Left hindlimb (tissue), 1 donor: ENCODE measurements around the gene BMP5.
A peak's percentile ranks its signal among the peaks of the same experiment; 100 is the strongest.

Experiments used
- DNase-seq: peaks from one replicate; pipeline ENCODE4 v3.0.0-alpha.2; 2018

BMP5 gene

DNA sequence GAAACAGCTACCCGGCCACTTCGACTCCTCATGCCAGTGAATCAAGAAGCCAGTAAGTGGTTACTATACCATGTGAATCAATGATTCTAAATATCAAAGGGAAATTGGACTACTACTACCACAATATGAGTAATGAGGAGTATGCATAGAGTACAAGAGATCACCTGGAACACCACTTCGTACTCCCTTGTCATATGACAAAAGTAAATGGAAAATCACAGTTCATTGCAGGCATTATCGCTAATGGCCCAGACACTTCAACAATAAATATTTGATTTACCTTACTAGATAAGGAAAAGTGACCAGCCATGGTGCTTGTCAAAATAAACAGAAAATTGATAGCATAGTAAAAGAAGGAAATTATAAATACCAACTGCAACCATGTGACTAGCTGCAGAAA, 73.1 kb downstream of the BMP5 start:
- DNase-seq = no peak

DNA sequence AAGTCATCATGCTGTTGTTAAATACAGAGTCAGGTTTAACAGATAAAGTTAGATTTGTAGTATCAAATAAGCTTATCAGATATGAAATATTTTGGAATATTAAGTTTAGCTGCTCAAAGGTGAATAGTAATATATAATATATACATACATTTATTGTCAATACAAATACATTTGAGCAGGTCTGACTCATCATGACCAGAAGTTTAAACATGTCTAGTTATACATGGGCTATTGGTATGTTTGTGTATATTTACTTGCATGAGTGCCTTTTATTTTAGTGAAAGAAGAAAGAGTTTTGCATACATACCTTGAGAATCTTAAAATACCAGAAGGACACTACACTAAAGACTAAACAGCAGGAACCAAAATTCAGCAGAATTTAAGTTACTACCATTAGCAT, 76.8 kb downstream of the BMP5 start:
- no peak for DNase-seq

DNA sequence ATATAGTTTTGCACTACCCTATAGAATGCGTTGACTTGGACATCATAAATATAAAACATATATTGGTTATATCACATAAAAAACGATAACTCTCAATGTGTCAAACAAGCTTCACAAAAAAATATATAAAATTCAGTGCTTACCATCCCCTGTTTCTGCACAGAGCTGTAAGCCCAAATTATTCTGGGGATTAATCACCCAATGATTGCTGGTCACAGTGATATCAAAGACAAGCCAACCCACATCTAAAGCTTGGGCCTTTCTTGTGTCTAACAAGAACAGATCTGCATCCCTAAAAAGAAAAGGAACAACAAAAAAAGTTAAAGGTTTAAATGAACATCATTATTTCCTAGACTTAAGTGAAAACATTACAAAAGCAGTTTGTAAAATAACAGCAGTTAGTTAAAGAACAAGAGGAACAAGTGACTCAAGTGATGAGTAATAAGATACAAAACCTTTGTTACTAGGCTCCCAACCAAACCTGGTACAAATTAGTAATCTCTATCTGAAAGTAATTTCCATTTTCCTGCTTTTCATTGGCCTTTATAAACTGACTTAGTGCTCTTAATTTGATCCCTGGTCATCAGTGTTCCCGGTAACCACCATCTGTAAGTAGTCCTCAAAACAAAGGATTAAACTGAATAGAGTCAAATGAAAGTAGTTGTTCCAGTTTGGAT, 81.1 kb downstream of the BMP5 start:
- no peak for DNase-seq

DNA sequence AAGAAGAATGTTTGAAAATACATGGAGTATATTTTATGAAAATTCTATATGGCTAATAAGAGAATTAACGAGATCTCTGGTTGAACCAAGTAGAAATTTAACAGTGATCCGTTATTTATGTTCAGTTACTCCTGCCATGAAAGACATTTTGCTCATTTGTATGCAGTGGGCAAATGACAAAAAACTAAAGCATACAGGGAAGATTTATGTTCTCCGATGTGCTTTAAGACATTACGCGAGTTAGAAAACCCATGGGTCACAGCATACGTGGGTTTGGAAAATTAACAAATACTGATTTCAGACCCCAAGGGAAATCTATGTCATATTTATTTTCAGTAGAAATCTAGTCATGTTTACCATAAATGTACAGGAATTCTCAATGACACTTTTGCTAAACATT, 90.1 kb downstream of the BMP5 start:
- DNase-seq = no peak

DNA sequence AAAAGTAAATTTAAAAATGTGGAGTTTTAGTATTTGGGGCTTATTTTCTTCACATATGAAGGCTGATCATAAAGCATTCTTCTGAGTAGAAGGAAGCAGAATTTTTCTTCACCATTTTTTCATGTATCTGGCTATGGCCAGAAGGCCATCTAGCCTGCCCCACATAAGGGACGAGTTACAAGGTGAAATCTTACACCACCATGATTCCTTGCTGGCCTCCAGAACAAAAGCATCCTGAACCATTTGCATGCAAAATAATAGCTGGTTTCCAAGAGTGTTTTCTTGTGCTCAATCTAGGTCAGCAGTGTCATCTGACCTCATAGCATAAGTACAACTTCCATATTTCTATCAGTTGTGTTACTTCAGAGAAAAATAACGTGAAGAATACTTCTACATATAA, 93.1 kb downstream of the BMP5 start:
- DNase-seq = no peak

DNA sequence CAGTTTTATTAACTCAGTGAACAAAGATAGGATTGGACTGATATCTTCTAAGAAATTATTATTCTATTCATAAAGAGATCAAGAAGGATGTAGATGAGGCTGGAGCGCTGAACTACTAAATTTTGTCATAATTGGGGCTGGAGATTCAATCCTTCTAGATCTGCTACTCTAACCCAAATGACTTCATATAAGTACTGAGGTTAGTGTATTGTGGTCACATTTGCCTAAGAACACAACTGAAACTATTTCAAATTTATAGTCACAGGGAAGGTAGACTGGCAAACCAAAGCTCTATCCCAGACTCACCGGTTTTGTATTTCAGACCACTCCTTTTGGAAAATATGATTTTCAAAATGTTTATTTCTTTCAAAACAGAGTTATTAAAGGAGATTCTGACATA, 96.7 kb downstream of the BMP5 start:
- no peak for DNase-seq

DNA sequence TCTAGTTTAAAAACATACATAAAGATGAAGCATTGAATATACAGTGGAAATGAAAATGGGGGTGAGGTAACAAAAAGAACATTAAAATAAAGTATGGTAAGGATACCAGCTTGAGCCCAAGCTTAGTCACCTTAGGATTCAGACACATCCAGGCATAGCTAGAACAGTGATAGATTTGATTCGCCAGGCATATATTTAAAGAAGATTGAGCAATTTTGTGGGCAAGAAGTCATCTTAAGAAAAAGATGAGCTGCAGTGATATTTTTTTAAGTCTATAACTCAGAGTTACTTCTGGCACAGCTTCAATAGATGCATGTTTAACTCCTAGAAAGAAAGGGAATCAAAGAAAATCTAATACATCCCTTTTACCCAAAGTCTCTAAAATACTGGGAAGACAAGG, 97.9 kb downstream of the BMP5 start:
- DNase-seq = no peak

DNA sequence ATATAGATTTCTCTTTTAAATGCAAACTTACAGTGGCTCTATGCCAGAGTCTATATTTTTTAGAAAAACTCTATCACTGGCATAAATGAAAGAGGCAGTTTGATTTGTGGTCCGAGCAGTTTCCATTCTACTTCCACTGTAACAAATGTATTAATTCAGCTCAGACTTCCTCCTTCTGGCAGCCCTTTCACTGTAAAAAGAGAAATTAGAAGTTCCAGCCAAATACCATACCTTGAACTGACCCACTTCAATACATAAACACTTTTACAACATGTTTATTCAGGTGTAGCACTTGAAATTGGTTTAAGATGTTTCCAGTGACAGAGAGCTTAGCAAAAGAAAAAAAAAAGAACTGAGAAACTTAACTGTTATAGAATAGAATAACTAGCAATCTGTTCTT, 99.3 kb downstream of the BMP5 start:
- no peak for DNase-seq

DNA sequence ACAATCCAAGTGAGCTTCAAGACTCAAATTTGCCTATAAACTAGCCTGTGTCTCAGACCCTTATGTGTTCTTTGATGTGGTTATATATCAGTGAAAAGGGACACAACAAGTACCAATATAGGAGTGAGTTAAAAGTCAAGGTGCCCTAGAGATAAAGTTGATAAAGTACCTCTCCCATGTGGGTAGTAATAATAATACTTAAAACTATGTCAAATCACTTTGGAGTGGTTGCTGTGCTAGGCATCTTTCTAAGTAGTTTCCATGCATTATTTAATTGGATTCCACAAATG, 100.4 kb downstream of the BMP5 start:
- no peak for DNase-seq

DNA sequence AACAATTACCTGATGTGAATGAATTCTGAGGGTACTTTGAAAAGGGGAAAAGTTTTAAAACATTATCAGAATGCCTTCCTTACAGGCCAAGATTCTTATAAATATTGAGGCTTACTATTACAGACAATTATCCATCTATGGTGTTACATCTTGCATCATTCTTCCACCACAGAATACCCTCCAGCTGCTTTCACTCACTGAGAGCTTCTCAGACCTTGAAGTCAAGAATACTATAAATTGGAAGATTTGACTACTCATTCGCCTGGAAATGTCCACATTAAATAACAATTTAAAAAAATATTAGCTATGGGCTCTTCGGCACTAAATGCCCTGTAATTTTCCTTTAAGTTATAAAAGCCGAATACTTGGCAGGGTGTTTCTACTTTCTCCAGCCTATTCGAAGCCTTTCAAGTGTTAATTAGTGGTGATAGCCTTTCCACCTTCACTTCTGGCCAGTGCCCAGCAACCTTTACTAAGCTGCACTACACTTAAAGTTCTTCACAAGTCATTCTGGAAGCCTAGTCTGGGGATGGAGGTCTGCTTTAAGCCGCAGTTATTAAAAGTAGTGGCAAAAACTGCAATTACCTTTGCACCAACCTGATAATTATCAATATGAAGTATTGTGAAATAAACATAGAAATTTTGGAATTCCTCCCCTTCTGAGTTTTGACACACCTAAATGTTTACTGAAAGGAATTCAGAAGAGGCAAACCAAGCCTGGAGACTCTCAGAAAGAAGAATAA, 100.9 kb downstream of the BMP5 start:
- no peak for DNase-seq

DNA sequence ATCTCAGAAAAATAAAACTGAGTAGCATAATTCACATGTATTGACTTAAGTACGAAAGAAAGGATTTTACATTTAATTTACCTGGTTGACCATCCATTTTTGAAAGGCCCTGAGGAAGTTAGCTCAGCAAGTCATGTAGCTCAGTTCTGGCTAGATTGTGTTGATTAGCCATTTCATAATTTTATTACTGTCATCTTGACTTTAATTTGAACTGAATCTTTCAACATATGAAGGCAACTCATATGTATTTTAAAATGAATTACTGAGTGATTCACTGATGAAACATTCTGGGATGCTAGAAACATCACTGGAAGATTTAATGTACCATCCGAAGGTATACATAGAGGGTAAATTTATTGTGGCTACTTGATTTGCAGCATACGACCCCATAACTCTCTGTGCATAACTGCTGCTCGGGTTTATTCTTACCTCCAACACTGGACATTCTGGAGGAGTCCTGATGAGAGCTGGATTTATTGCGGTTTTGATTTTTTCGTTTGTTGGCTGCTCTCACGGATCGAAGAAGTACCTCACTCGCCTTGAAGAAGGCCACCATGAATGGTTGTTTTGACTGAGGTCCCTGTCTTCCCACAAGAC, 101.7 kb downstream of the BMP5 start:
- no peak for DNase-seq

DNA sequence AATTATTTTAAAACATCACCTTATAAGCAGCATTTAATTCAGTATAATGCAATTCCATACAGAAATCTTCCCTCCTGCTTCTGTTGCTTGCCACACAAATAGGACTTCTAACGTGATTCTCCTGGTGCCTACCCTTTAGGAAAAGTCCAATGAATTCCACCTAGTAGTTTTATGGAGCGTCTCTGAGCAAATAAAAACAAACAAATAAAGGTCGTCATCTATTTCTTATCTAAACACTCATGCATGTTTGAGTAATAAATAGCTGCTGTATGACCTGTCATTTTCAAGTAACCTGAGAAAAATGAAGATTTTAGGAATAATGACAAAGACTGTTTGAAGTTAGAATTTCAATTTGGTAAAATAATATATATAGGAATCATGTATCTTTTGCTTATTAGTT, 102.7 kb downstream of the BMP5 start:
- no peak for DNase-seq

DNA sequence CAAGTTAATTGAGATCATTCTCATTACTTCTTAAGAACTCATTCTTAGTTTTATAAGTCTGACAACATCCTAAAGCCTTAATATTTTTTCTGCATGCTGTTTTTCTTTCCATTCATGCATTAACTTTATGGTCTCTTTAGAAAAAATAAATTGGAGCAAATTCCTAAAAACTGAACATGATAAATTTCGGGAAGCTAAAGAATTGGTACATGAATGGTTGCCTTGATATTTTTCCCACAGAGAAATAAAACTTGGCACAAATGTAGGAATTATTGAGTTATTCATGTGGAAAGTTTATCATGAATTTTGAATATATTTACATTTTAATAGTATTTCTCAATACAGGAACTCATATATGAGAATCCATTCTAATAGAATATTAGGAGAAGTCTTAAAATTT, 115.9 kb downstream of the BMP5 start:
- no peak for DNase-seq

DNA sequence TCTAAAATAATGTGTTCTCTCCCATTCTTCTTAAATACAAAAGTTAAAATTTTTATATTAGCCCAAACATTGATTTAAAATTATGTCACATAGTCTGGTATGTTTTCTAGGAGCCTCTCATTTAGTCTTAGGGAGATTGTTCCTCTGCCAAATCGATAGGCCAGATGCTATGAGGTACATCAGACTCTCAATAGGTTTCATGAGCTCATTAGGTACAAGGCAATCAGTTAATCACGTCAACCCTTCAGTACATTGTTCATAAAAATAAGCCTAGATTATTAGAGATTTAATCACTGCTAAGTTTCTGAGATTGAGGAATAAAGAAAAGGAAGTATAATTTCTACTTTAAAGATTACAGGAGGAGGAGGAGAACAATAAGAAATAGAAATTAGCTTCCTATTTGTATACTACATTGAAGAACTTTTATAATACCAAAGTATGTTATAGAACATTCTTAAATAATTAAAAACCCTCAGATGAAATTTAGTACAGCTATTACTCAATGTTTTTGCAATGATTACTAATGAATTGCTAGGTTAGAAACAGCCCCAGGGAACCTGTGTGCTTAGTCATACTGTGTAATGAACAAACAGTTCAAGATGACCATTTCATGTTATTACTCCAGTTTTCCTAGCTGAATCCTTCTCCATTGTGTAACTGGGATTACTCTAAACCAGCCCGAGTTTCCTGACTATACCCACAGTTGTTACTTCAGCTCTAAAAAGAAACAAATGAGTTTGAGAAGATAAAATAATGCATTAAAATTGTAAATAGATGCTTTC, 117.0 kb downstream of the BMP5 start:
- DNase-seq = no peak

DNA sequence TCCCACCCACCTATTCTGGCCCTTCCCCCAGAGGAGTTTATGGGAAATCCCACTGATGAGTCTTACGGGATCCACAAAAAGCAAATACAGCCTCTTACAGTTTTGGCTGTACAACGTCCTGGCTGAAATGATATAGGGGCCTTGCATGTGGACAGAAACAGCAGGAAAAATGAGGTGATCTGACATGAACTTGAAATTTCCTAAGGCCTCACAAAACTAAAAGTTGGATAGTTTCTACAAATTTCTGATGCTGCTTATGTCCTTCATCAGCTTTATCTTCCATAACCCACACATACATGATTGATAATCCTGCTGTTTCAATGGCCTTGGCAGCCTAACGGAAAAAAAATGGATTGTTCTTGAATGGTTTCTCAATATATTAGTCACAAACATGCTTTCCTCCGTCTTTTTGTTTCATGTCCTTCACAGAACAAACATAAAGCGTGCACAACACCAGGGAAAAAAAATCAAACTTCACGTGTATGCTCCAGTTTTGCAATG, 118.8 kb downstream of the BMP5 start:
- peak; percentile 50 for DNase-seq

DNA sequence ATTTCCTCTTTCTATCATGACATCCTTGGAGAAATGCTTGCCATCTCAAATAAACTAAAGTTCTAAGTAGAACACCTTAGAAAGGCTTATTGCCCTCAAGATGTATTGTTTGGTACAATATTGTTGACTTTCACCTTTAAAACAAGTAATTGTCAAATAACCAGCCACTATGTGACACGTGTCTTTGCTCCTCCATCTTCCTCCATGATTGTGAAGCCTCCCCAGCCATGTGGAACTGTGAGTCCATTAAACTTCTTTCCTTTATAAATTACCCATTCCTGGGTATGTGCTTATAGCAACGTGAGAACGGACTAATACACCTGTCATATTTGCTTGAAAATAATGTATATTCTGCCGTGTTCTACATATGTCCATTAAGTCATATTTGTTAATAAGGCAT, 126.5 kb downstream of the BMP5 start:
- no peak for DNase-seq

DNA sequence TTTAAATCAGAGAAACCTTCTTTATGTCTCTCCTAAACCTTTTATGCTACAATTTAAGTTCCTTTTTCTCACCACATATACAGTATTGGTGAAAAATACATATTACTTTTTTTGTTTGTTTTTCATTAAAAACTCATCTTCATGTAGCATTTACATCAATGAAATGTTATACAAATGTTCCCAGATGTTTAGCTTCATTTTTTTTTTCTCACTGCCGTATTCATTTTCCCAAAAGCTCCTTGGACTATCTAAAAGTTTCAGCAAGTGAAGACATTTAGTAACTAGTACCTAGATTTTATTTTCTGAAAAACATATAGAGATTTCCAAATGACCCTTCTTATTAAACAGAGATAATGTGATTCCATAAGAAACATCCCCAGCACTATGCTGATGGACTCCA, 128.9 kb downstream of the BMP5 start:
- no peak for DNase-seq

DNA sequence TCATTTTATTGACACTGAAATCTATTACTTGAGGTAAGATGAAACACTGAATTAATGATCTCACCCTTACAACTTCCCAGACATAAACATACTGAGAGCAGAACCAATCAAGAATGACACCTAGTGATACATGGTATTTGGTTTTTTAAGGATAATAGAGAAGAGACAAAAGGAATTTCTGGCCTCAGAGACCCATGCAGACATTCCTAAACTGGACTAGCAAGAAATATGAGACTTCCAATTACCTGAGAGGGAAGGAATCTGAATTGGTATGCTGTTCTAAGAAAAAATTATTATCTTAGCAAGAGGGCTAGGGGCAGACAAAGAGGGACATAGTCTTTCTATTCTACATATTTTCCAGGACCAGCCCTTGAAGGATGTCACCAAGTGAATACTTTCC, 141.1 kb downstream of the BMP5 start:
- DNase-seq = no peak

DNA sequence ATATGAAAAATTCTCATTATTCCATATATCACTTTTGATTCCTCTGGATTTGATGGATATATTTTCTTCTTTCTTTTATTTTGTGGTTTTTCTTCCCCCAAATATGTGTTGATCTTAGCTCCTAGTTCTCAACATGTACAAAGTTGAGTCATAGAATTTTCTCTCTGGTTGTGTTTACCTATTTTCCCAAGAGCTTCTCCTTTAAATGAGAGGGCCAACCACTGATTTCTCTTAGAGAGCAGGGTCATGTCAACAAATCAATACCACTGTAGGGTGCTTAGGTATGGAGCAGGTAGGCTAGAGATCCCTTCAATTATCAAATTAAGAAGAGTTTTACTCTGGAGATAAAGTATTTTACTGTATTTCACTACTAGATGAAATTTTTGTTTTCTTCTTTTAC, 145.7 kb downstream of the BMP5 start:
- DNase-seq = no peak

DNA sequence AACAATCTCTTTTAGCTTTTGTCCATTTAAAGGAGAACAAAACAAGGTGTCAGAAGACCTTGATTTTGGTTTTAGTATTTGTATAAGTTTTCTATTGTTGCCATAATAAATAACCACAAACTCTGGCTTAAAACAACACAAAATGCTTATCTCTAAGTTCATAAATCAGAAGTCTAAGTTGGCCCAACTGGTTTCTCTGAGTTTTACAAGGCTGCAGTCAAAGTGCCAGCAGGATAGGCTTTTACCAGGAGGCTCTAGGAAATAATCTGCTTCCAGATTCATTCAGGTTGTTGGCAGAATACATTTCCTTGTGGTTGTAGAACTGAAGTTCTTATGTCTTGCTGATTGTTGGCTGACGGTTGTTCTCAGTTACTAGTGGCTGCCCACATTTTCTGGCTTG, 149.2 kb downstream of the BMP5 start:
- DNase-seq = no peak

DNA sequence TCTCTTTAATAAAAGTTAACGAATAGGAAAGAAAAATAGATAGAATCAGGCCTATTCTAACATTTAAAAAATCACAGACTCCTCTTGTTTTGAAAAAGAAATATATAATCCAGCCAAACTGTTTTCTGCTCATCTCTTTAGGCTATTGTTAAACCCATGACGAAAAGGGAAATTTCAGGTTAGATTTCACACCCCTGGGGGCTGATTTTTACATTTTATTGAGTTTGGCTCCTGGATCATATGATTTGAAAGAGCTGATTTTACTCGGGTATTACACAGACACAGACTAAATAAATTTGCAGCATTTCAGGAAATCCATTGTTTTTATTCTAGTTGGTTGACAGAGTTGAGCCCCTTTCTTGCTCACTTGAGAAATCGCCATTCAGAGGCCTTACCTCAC, 160.6 kb downstream of the BMP5 start:
- DNase-seq = no peak

DNA sequence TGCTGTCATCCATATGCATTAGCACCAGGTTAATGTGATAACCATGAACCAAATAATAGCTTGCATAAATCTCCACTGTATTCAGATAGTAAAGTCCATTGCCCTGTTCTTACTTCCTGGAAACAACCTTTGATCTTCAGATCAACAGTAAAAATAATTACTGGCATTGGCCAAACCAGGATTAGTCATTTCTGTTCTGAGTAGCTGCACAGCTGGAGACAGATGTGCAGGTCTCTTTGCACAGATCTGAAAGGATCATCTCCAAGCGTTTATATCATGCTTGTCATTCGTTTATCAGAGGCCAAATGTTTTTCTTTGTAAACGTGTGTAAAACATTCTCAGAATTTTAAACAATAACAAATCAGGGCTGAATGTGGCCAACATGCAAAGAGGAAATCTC, 162.0 kb downstream of the BMP5 start:
- DNase-seq = no peak

DNA sequence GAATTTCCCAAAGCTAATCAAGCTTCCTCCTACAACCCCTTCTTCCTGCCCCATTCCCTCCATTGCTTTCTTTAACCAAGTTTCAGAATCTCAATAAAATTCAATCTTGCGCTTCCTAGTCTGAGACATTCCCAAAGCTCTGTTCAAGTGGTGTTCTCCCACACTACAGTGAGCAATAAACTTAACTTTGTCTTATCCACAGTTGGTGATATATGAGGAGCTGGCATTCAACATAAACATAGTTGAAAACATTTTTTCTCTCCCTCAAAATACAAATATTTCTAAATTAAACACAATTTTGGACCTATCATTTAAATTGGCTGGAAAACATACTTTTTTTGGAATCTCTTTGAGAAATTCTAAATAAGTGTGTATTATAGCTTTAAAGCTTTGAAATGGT, 166.7 kb downstream of the BMP5 start:
- DNase-seq = no peak
